Measurements from ENCODE around the gene UST.

UST gene

GRCh38 chr6:149041953-149042352 is 295.1 kb downstream of the UST start:
- no peak for DNase-seq (ENCODE audit: low read depth)

GRCh38 chr6:149043476-149044130 is 296.8 kb downstream of the UST start:
- peak; percentile 29 for DNase-seq (ENCODE audit: low read depth)

GRCh38 chr6:149044528-149044927 is 297.7 kb downstream of the UST start:
- DNase-seq (ENCODE audit: low read depth), result no peak

- DNase-seq (ENCODE audit: low read depth), result no peak
These were observed 298.6 kb downstream of the UST start for GRCh38 chr6:149045404-149045803.

GRCh38 chr6:149046164-149046821 is 299.5 kb downstream of the UST start:
- DNase-seq (ENCODE audit: low read depth), result no peak

GRCh38 chr6:149046822-149047246 is 300.0 kb downstream of the UST start:
- no peak for DNase-seq (ENCODE audit: low read depth)

- DNase-seq (ENCODE audit: low read depth), result no peak
These were observed 302.4 kb downstream of the UST start for GRCh38 chr6:149049230-149049629.

- no peak for DNase-seq (ENCODE audit: low read depth)
These were observed 303.3 kb downstream of the UST start for GRCh38 chr6:149050160-149050559.

GRCh38 chr6:149052350-149053106 is 305.7 kb downstream of the UST start:
- DNase-seq (ENCODE audit: low read depth), result no peak

- no peak for DNase-seq (ENCODE audit: low read depth)
These were observed 307.2 kb downstream of the UST start for GRCh38 chr6:149053848-149054558.

GRCh38 chr6:149054559-149055194 is 307.8 kb downstream of the UST start:
- no peak for DNase-seq (ENCODE audit: low read depth)

- no peak for DNase-seq (ENCODE audit: low read depth)
These were observed 308.5 kb downstream of the UST start for GRCh38 chr6:149055195-149055899.

- DNase-seq (ENCODE audit: low read depth), result no peak
These were observed 310.1 kb downstream of the UST start for GRCh38 chr6:149056777-149057463.

GRCh38 chr6:149057464-149057840 is 310.6 kb downstream of the UST start:
- DNase-seq (ENCODE audit: low read depth), result no peak

- no peak for DNase-seq (ENCODE audit: low read depth)
These were observed 312.7 kb downstream of the UST start for GRCh38 chr6:149059557-149059956.

- DNase-seq (ENCODE audit: low read depth), result peak; percentile 41
These were observed 313.6 kb downstream of the UST start for GRCh38 chr6:149060300-149060984.

GRCh38 chr6:149060985-149061760 is 314.3 kb downstream of the UST start:
- DNase-seq (ENCODE audit: low read depth), result no peak

GRCh38 chr6:149061930-149062329 is 315.1 kb downstream of the UST start:
- no peak for DNase-seq (ENCODE audit: low read depth)

- no peak for DNase-seq (ENCODE audit: low read depth)
These were observed 316.0 kb downstream of the UST start for GRCh38 chr6:149062653-149063348.

Measured in activated T-cell treated with anti-CD3 and anti-CD28 coated beads for 48 hours (primary cell).